ENCODE data around the gene TPST2.

- TF ChIP-seq YY1 (IDR thresholded peaks at IDR 0.05; ENCODE audit: insufficient read depth, insufficient read length) = no peak
- no peak for TF ChIP-seq ZNF274 (IDR thresholded peaks at IDR 0.05; ENCODE audit: low read depth, low read length)
- no peak for TF ChIP-seq SUZ12 (IDR thresholded peaks at IDR 0.05; ENCODE audit: extremely low read depth, insufficient read depth, insufficient read length)
Measured at GRCh38 chr22:26527167-26527566, 62.8 kb downstream of the TPST2 start.
